H1 (cell line): ENCODE results near the gene TYSND1. TPM values are rescaled to one million over a fixed set of nuclear protein-coding genes. Genes with fewer than 3 reads are reported as not detected.

Source experiments
- CTCF ChIA-PET: fragments of 300-600 bp; sonication (Branson Sonifier 250); formaldehyde crosslinking; loops from one replicate; lab custom pipeline; 2021; ENCODE audit not compliant: partially characterized antibody; lab: Charles Lee
- POLR2A ChIA-PET: fragments of 300-600 bp; sonication (Branson Sonifier 250); formaldehyde crosslinking; loops from one replicate; lab custom pipeline; 2021; ENCODE audit warnings: inconsistent platforms; ENCODE audit not compliant: partially characterized antibody; lab: Charles Lee
- DNase-seq, 2 experiments: peaks; one replicate each; pipeline versions ENCODE4 v3.0.0 to v3.0.0-alpha.2; 2010 to 2022; ENCODE audit warnings: low spot score in 2 of 2, low read depth in 1 of 2, mixed read lengths in 1 of 2
- FAIRE-seq: peaks from 2 replicates; lab custom pipeline; 2011; peaks lifted over from hg19 to GRCh38; lab: Jason Lieb, UNC
- H2AFZ ChIP-seq: 2 replicates; pipeline ENCODE4 v1.8.1; 2012; ENCODE audit warnings: low read length, inconsistent platforms
- H2AK5ac ChIP-seq: 2 replicates; pipeline ENCODE4 v1.6.1; 2013; ENCODE audit warnings: low read depth, low read length
- H2BK120ac ChIP-seq: replicated peaks from 2 replicates; pipeline ENCODE3; 2013; ENCODE audit warnings: low read depth, low read length, inconsistent platforms
- H2BK12ac ChIP-seq: 2 replicates; pipeline ENCODE4 v1.6.1; 2013; ENCODE audit warnings: low read depth, low read length
- H2BK15ac ChIP-seq: 2 replicates; pipeline ENCODE4 v1.6.1; 2013; ENCODE audit warnings: low read length
- H2BK20ac ChIP-seq: 2 replicates; pipeline ENCODE4 v1.6.1; 2013; ENCODE audit warnings: low read length
- H2BK5ac ChIP-seq: 2 replicates; pipeline ENCODE4 v1.6.1; 2013; ENCODE audit warnings: low read depth, low read length
- H3K14ac ChIP-seq: 2 replicates; pipeline ENCODE4 v1.6.1; 2013; ENCODE audit warnings: inconsistent platforms; ENCODE audit not compliant: insufficient read length
- H3K18ac ChIP-seq: 2 replicates; pipeline ENCODE4 v1.6.1; 2013; ENCODE audit warnings: low read length; ENCODE audit errors: extremely low read depth
- H3K23ac ChIP-seq: 2 replicates; pipeline ENCODE4 v1.6.1; 2013; ENCODE audit warnings: inconsistent platforms; ENCODE audit not compliant: insufficient read length
- H3K23me2 ChIP-seq: 2 replicates; pipeline ENCODE4 v1.6.1; 2013; ENCODE audit warnings: low read depth, low read length
- H3K27ac ChIP-seq: 2 replicates; pipeline ENCODE4 v1.6.1; 2011; ENCODE audit warnings: low read depth, low read length, inconsistent platforms
- H3K27me3 ChIP-seq, 4 experiments: replicated peaks in 1 of 4; 1 replicate in 1 of 4; 2 replicates in 3 of 4; pipeline versions ENCODE4 v1.6.1 to v1.8.1; 2011 to 2013; ENCODE audit warnings: low read length in 3 of 4, mild to moderate bottlenecking in 3 of 4, inconsistent platforms in 2 of 4, mixed read lengths in 2 of 4, moderate library complexity in 1 of 4; ENCODE audit not compliant: control insufficient read depth in 3 of 4, insufficient read depth in 3 of 4; ENCODE audit errors: extremely low read depth in 1 of 4
- H3K36me3 ChIP-seq, 4 experiments: 2 replicates each; pipeline versions ENCODE4 v1.6.1 to v1.8.1; 2011 to 2013; ENCODE audit warnings: mild to moderate bottlenecking in 4 of 4, low read length in 3 of 4, moderate library complexity in 2 of 4, control low read depth in 1 of 4, inconsistent platforms in 1 of 4; ENCODE audit not compliant: insufficient read depth in 4 of 4, control insufficient read depth in 2 of 4
- H3K4ac ChIP-seq: replicated peaks from 2 replicates; pipeline ENCODE3; 2013; ENCODE audit warnings: low read length, low read depth, mixed read lengths, inconsistent platforms; ENCODE audit not compliant: insufficient read length
- H3K4me1 ChIP-seq, 4 experiments: replicated peaks in 1 of 4; 1 replicate in 1 of 4; 2 replicates in 3 of 4; pipeline versions ENCODE4 v1.6.1 to v1.8.1; 2011 to 2013; ENCODE audit warnings: low read length in 3 of 4, inconsistent platforms in 2 of 4, mixed read lengths in 1 of 4; ENCODE audit not compliant: insufficient read depth in 4 of 4, control insufficient read depth in 3 of 4
- H3K4me2 ChIP-seq, 2 experiments: 2 replicates each; pipeline versions ENCODE4 v1.6.1 to v1.8.1; 2011 to 2013; ENCODE audit warnings: low read depth in 2 of 2, low read length in 2 of 2, control low read depth in 1 of 2, inconsistent platforms in 1 of 2, mild to moderate bottlenecking in 1 of 2; ENCODE audit not compliant: insufficient read depth in 1 of 2
- H3K4me3 ChIP-seq, 4 experiments: fragments of 200-600, 300-600 bp in 1 of 4; sonication (generic), shearing (Covaris generic), sonication (Bioruptor Twin) in 1 of 4; 2 replicates each; pipeline versions ENCODE4 v1.5.1 to v1.8.1; 2011 to 2016; ENCODE audit warnings: low read length in 4 of 4, low read depth in 3 of 4, control low read depth in 2 of 4, inconsistent platforms in 2 of 4, mild to moderate bottlenecking in 2 of 4, mixed read lengths in 1 of 4, moderate library complexity in 1 of 4; ENCODE audit not compliant: insufficient read depth in 2 of 4; ENCODE audit errors: extremely low read depth in 1 of 4
- H3K56ac ChIP-seq: replicated peaks from 2 replicates; pipeline ENCODE3; 2013; ENCODE audit warnings: low read depth, mild to moderate bottlenecking, mixed read lengths, low read length, inconsistent platforms; ENCODE audit not compliant: insufficient read length
- H3K79me1 ChIP-seq: 2 replicates; pipeline ENCODE4 v1.6.1; 2013; ENCODE audit warnings: low read depth, low read length, control low read depth
- H3K79me2 ChIP-seq, 2 experiments: 2 replicates each; pipeline versions ENCODE4 v1.6.1 to v1.8.1; 2012 to 2013; ENCODE audit warnings: low read length in 2 of 2, mild to moderate bottlenecking in 2 of 2, inconsistent platforms in 1 of 2; ENCODE audit not compliant: insufficient read depth in 2 of 2, control insufficient read depth in 1 of 2
- H3K9ac ChIP-seq, 4 experiments: replicated peaks in 1 of 4; 1 replicate in 1 of 4; 2 replicates in 3 of 4; pipeline versions ENCODE4 v1.6.1 to v1.8.1; 2011 to 2013; ENCODE audit warnings: low read depth in 3 of 4, low read length in 3 of 4, control low read depth in 2 of 4, mild to moderate bottlenecking in 2 of 4, moderate library complexity in 2 of 4, inconsistent platforms in 1 of 4; ENCODE audit errors: extremely low read depth in 1 of 4
- H3K9me3 ChIP-seq, 2 experiments: 2 replicates each; pipeline versions ENCODE4 v1.6.1 to v1.8.1; 2012 to 2013; ENCODE audit warnings: mild to moderate bottlenecking in 2 of 2, moderate library complexity in 2 of 2, control low read depth in 1 of 2, inconsistent platforms in 1 of 2, low read depth in 1 of 2, low read length in 1 of 2, mixed read lengths in 1 of 2; ENCODE audit not compliant: insufficient read depth in 2 of 2
- H4K20me1 ChIP-seq, 2 experiments: replicated peaks in 1 of 2; 2 replicates each; pipeline versions ENCODE3 to v1.8.1; 2011 to 2013; ENCODE audit warnings: inconsistent platforms in 2 of 2, low read length in 2 of 2, mild to moderate bottlenecking in 1 of 2; ENCODE audit not compliant: insufficient read depth in 2 of 2, control insufficient read depth in 1 of 2
- H4K5ac ChIP-seq: 2 replicates; pipeline ENCODE4 v1.6.1; 2013; ENCODE audit warnings: low read length, low read depth, mixed read lengths, inconsistent platforms; ENCODE audit not compliant: insufficient read length
- H4K8ac ChIP-seq: 2 replicates; pipeline ENCODE4 v1.8.0; 2013; ENCODE audit warnings: mild to moderate bottlenecking, moderate library complexity, low read length, inconsistent platforms; ENCODE audit not compliant: insufficient read depth; ENCODE audit errors: extremely low read depth
- H4K91ac ChIP-seq: replicated peaks from 2 replicates; pipeline ENCODE3; 2013; ENCODE audit warnings: low read length, mixed read lengths, inconsistent platforms; ENCODE audit not compliant: insufficient read length
- BACH1 ChIP-seq: IDR thresholded peaks from 2 replicates; pipeline ENCODE4 v1.6.1; 2012; ENCODE audit warnings: low read length, improper control_type of control experiment
- CEBPB ChIP-seq: IDR thresholded peaks from 2 replicates; pipeline ENCODE4 v1.6.1; 2012; ENCODE audit warnings: low read depth, low read length
- CHD1 ChIP-seq: IDR thresholded peaks from 2 replicates; pipeline ENCODE4 v1.6.1; 2012; ENCODE audit warnings: low read depth, low read length, improper control_type of control experiment
- CHD2 ChIP-seq: IDR thresholded peaks from 2 replicates; pipeline ENCODE4 v1.6.1; 2012; ENCODE audit warnings: low read length, improper control_type of control experiment
- CREB1 ChIP-seq: IDR thresholded peaks from 2 replicates; pipeline ENCODE4 v1.6.1; 2012; ENCODE audit warnings: inconsistent platforms
- CTBP2 ChIP-seq: IDR thresholded peaks from 2 replicates; pipeline ENCODE4 v1.7.0; 2011; ENCODE audit warnings: borderline replicate concordance, mild to moderate bottlenecking, moderate library complexity, mixed read lengths, low read length; ENCODE audit not compliant: insufficient read depth, insufficient read length
- KDM1A ChIP-seq: fragments of 200-600, 300-600 bp; sonication (generic); IDR thresholded peaks from 2 replicates; pipeline ENCODE4 v1.7.1; 2016; ENCODE audit warnings: mild to moderate bottlenecking, low read length, borderline replicate concordance
- RBBP5 ChIP-seq: IDR thresholded peaks from 2 replicates; pipeline ENCODE4 v1.7.1; 2012; ENCODE audit warnings: low read depth, mild to moderate bottlenecking, inconsistent platforms, low read length, moderate library complexity, borderline replicate concordance
- RNF2 ChIP-seq: fragments of 200-900, 300-1000 bp; sonication (generic); IDR thresholded peaks from 2 replicates; pipeline ENCODE4 v1.7.1; 2016; ENCODE audit warnings: borderline replicate concordance, low read depth, mild to moderate bottlenecking, antibody characterized with exemption, low read length; ENCODE audit not compliant: poor library complexity, severe bottlenecking; ENCODE audit errors: missing control alignments
- SIX5 ChIP-seq: IDR thresholded peaks from 2 replicates; pipeline ENCODE4 v1.6.1; 2011; ENCODE audit warnings: mild to moderate bottlenecking, low read depth, low read length
- SP1 ChIP-seq: IDR thresholded peaks from 2 replicates; pipeline ENCODE4 v1.6.1; 2011; ENCODE audit warnings: low read depth, low read length
- SP2 ChIP-seq: IDR thresholded peaks from 2 replicates; pipeline ENCODE4 v1.6.1; 2012; ENCODE audit warnings: mild to moderate bottlenecking, low read length, inconsistent platforms
- SRF ChIP-seq: IDR thresholded peaks from 2 replicates; pipeline ENCODE4 v1.6.1; 2011; ENCODE audit warnings: mild to moderate bottlenecking, low read depth, low read length, moderate library complexity
- SUZ12 ChIP-seq: fragments of 200-600 bp; sonication (generic); IDR thresholded peaks from 2 replicates; pipeline ENCODE4 v1.6.1; 2012; ENCODE audit warnings: mild to moderate bottlenecking, inconsistent platforms, low read length, moderate library complexity, mixed read lengths
- TAF7 ChIP-seq: optimal IDR thresholded peaks from 2 replicates; pipeline ENCODE3; 2011; ENCODE audit warnings: low read depth, mild to moderate bottlenecking, inconsistent platforms, low read length, moderate library complexity, borderline replicate concordance
- TEAD4 ChIP-seq: IDR thresholded peaks from 2 replicates; pipeline ENCODE4 v1.6.1; 2012; ENCODE audit warnings: low read depth, low read length, inconsistent platforms, mixed read lengths
- WGBS, 2 experiments: shearing (Covaris generic) in 1 of 2; methylation state at CpG; one replicate each; pipeline versions ENCODE4 v1.1.6 to v1.1.7; 2013 to 2015; ENCODE audit warnings: low lambda C conversion rate in 2 of 2, mixed read lengths in 2 of 2, inconsistent platforms in 1 of 2, low coverage in 1 of 2, missing lambda C conversion rate in 1 of 2; ENCODE audit not compliant: insufficient replicate concordance in 2 of 2, insufficient coverage in 1 of 2, insufficient read length in 1 of 2; ENCODE audit errors: extremely low coverage in 1 of 2, missing lambda C conversion rate in 1 of 2; 5-methylcytosine and 5-hydroxymethylcytosine counted together
- polyA plus RNA-seq, 7 experiments: library from polyadenylated mRNA; depleted of rRNA in 3 of 7; stranded (reverse) in 5 of 7; unstranded in 2 of 7; fragments of >200 nt in 5 of 7; fragments of 200-250 nt in 2 of 7; gene quantifications; 1 replicate in 5 of 7; 2 replicates in 1 of 7; 4 replicates in 1 of 7; pipeline versions ENCODE4 v1.2.1 to v1.2.3, GENCODE V29; 2011 to 2013; ENCODE audit warnings: missing spikeins in 2 of 7, mixed read lengths in 2 of 7
- total RNA-seq: library from RNA; stranded (reverse); fragmentation: NEBNext Ultra II Directional; extraction: Animal tissue kit (Norgen Biotek cat#: 25700); gene quantifications from 2 replicates; pipeline ENCODE4 v1.2.1, GENCODE V29; 2021

Gene TYSND1
- total and polyA plus RNA-seq, 2 of the 8 experiments (the other 6 are each of a cell fraction or from before 2014, with no cell fraction given), result 11.9 to 15.0 TPM

- WGBS, 2 experiments, result 80% methylated on average over 2 of the region's 2 CpGs; no CpG with 5 or more reads in 1 of the 2 experiments
- no peak for FAIRE-seq
- no peak for TF ChIP-seq KDM1A
- TF ChIP-seq CHD1, result no peak
- no peak for TF ChIP-seq CTBP2
- no peak for TF ChIP-seq BACH1
- TF ChIP-seq SP2, result no peak
- no peak for TF ChIP-seq SP1
- TF ChIP-seq SIX5, result no peak
- TF ChIP-seq SRF, result no peak
- no peak for TF ChIP-seq TEAD4
- no peak for TF ChIP-seq CHD2
- TF ChIP-seq RNF2, result no peak
- no peak for TF ChIP-seq CREB1
- no peak for TF ChIP-seq TAF7
- no peak for TF ChIP-seq SUZ12
- no peak for TF ChIP-seq RBBP5
- no peak for TF ChIP-seq CEBPB
Observed at GRCh38 chr10:70183304-70183703, 36.8 kb upstream of the TYSND1 start.

More at GRCh38 chr10:70183304-70183703, 36.8 kb upstream of the TYSND1 start:
- no peak overlapping the region for H3K4ac ChIP-seq
- H4K5ac ChIP-seq, result no peak overlapping the region
- no peaks in the 10 kb centered on the region; the same call in 1 of the 2 replicates for H3K23me2 ChIP-seq
- no peak overlapping the region for H3K23ac ChIP-seq
- no peak overlapping the region for H3K18ac ChIP-seq
- H3K9ac ChIP-seq, result no peak overlapping the region
- DNase-seq, result no peak
- no peak overlapping the region for H3K14ac ChIP-seq
- no peaks in the 10 kb centered on the region for H3K79me1 ChIP-seq
- H3K56ac ChIP-seq, result no peak overlapping the region
- no peaks in the 10 kb centered on the region for H3K79me2 ChIP-seq
- H2BK20ac ChIP-seq, result no peak overlapping the region
- H2AFZ ChIP-seq, result no peak overlapping the region
- no peak overlapping the region for H3K4me2 ChIP-seq
- H2BK12ac ChIP-seq, result no peak overlapping the region
- H3K27ac ChIP-seq, result no peak overlapping the region
- H4K20me1 ChIP-seq, result no peaks in the 10 kb centered on the region
- no peak overlapping the region for H4K91ac ChIP-seq
- POLR2A ChIA-PET, result no interaction called here
- no peak overlapping the region for H2BK120ac ChIP-seq
- H3K4me3 ChIP-seq, result no peak overlapping the region
- H3K9me3 ChIP-seq, result peaks cover 0 to 6% of the 10 kb centered on the region in 2 experiments; a peak in 1 of 4 replicates
- no peak overlapping the region for H2BK15ac ChIP-seq
- H4K8ac ChIP-seq, result no peak overlapping the region
- no peak overlapping the region for H2BK5ac ChIP-seq
- H3K27me3 ChIP-seq, result 0 out of 7 replicates have a peak, but pooled peaks cover 0 to 3% (median 0%) of the 10 kb centered on the region in 4 experiments
- CTCF ChIA-PET, result interaction anchor here (0.7 kb wide), 1 partner anchor 202 kb away, joined by 3 read pairs; no protein-coding TSS in a partner anchor
- H3K4me1 ChIP-seq, result no peaks in the 10 kb centered on the region
- H2AK5ac ChIP-seq, result no peak overlapping the region
- H3K36me3 ChIP-seq, result no peaks in the 10 kb centered on the region
